ENCODE data around the gene POU6F1.

GRCh38 chr12:51219322-51219721 lies 1.5 kb upstream of the POU6F1 start:
- TF ChIP-seq, protein P1, sequence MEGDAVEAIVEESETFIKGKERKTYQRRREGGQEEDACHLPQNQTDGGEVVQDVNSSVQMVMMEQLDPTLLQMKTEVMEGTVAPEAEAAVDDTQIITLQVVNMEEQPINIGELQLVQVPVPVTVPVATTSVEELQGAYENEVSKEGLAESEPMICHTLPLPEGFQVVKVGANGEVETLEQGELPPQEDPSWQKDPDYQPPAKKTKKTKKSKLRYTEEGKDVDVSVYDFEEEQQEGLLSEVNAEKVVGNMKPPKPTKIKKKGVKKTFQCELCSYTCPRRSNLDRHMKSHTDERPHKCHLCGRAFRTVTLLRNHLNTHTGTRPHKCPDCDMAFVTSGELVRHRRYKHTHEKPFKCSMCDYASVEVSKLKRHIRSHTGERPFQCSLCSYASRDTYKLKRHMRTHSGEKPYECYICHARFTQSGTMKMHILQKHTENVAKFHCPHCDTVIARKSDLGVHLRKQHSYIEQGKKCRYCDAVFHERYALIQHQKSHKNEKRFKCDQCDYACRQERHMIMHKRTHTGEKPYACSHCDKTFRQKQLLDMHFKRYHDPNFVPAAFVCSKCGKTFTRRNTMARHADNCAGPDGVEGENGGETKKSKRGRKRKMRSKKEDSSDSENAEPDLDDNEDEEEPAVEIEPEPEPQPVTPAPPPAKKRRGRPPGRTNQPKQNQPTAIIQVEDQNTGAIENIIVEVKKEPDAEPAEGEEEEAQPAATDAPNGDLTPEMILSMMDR (conservative IDR thresholded peaks at IDR 0.05 in 1 of 2, IDR thresholded peaks at IDR 0.05 in 1 of 2; ENCODE audit: low read depth in 1 of 2, low read length in 2 of 2), result no peak
- TF ChIP-seq EZH2 (IDR thresholded peaks at IDR 0.05; ENCODE audit: low read length, missing control alignments), result no peak
